DOHH2 (cell line): ENCODE results near the gene SEC14L2.
"Not testable (repeated sequence)": the region's sequence is repeated elsewhere in the genome, so short reads cannot be mapped to it uniquely, and the experiment has no call there.

ENCODE experiments used
- H3F3A ChIP-seq: fragments of 200-600 bp; sonication (generic), shearing (Covaris generic); 2 replicates; pipeline ENCODE4 v1.6.0; 2016; ENCODE audit warnings: antibody characterized with exemption, mild to moderate bottlenecking; ENCODE audit not compliant: control insufficient read depth, insufficient read depth
- H3K27ac ChIP-seq: fragments of 200-600 bp; sonication (generic); 2 replicates; pipeline ENCODE4 v1.5.1; 2014; ENCODE audit warnings: low read depth, mild to moderate bottlenecking, low read length, moderate library complexity
- H3K27me3 ChIP-seq: fragments of 200-600 bp; sonication (generic); 2 replicates; pipeline ENCODE4 v1.6.1; 2014; ENCODE audit warnings: mild to moderate bottlenecking, low read length, mixed read lengths; ENCODE audit not compliant: control insufficient read depth
- H3K36me3 ChIP-seq: fragments of 200-600 bp; sonication (generic); 2 replicates; pipeline ENCODE4 v1.6.1; 2014; ENCODE audit warnings: mild to moderate bottlenecking, low read length, moderate library complexity, mixed read lengths; ENCODE audit not compliant: control insufficient read depth
- H3K4me1 ChIP-seq: fragments of 200-600 bp; sonication (generic); 2 replicates; pipeline ENCODE4 v1.6.1; 2014; ENCODE audit warnings: mild to moderate bottlenecking, low read length, mixed read lengths; ENCODE audit not compliant: control insufficient read depth
- H3K4me2 ChIP-seq: fragments of 200-600 bp; sonication (generic); 2 replicates; pipeline ENCODE4 v1.6.0; 2014; ENCODE audit warnings: mild to moderate bottlenecking, low read length, moderate library complexity
- H3K4me3 ChIP-seq: fragments of 200-600 bp; sonication (generic); 2 replicates; pipeline ENCODE4 v1.5.1; 2014; ENCODE audit warnings: mild to moderate bottlenecking, low read length, mixed read lengths
- H3K79me2 ChIP-seq: fragments of 200-600 bp; sonication (generic); 2 replicates; pipeline ENCODE4 v1.6.1; 2014; ENCODE audit warnings: mild to moderate bottlenecking, low read length, mixed read lengths; ENCODE audit not compliant: control insufficient read depth
- H3K9me2 ChIP-seq: fragments of 200-600 bp; sonication (generic); replicated peaks from 2 replicates; pipeline ENCODE4 v1.6.1; 2014; ENCODE audit warnings: mild to moderate bottlenecking, low read length, mixed read lengths; ENCODE audit not compliant: control insufficient read depth
- H3K9me3 ChIP-seq: fragments of 200-600 bp; sonication (generic); 2 replicates; pipeline ENCODE4 v1.6.1; 2014; ENCODE audit warnings: antibody characterized with exemption, low read length, mixed read lengths; ENCODE audit not compliant: control insufficient read depth, insufficient read depth
- H4K20me1 ChIP-seq: fragments of 200-600 bp; sonication (generic); 2 replicates; pipeline ENCODE4 v1.6.0; 2014; ENCODE audit warnings: low read depth, mild to moderate bottlenecking, antibody characterized with exemption, low read length, moderate library complexity; ENCODE audit not compliant: control insufficient read depth, insufficient read depth
- CTCF ChIP-seq: fragments of 200-600 bp; sonication (generic); IDR thresholded peaks from one replicate; pipeline ENCODE4 v1.5.1; 2014; ENCODE audit warnings: antibody characterized with exemption, mild to moderate bottlenecking, low read depth, low read length; ENCODE audit not compliant: poor library complexity, severe bottlenecking
- EZH2phosphoT487 ChIP-seq: fragments of 200-600 bp; sonication (generic); IDR thresholded peaks from 2 replicates; pipeline ENCODE4 v1.6.1; 2017; ENCODE audit warnings: borderline replicate concordance, mild to moderate bottlenecking, antibody characterized with exemption, low read length, moderate library complexity, mixed read lengths

The SEC14L2 gene

GRCh38 chr22:30399718-30400117, 2.9 kb downstream of the SEC14L2 start:
- H3K9me2 ChIP-seq = no peaks in the 10 kb centered on the region
- no peaks in the 10 kb centered on the region for H3K79me2 ChIP-seq
- no peaks in the 10 kb centered on the region for H3K9me3 ChIP-seq
- no peaks in the 10 kb centered on the region for H3F3A ChIP-seq
- H3K27me3 ChIP-seq = peaks cover 29% of the 10 kb centered on the region
- no peaks in the 10 kb centered on the region for H4K20me1 ChIP-seq
- peaks cover 15% of the 10 kb centered on the region for H3K4me1 ChIP-seq
- TF ChIP-seq EZH2phosphoT487 (no peak), CTCF (no peak)
- H3K4me2 ChIP-seq = no peak overlapping the region
- H3K27ac ChIP-seq = no peak overlapping the region
- no peak overlapping the region for H3K4me3 ChIP-seq
- no peaks in the 10 kb centered on the region for H3K36me3 ChIP-seq

DNA sequence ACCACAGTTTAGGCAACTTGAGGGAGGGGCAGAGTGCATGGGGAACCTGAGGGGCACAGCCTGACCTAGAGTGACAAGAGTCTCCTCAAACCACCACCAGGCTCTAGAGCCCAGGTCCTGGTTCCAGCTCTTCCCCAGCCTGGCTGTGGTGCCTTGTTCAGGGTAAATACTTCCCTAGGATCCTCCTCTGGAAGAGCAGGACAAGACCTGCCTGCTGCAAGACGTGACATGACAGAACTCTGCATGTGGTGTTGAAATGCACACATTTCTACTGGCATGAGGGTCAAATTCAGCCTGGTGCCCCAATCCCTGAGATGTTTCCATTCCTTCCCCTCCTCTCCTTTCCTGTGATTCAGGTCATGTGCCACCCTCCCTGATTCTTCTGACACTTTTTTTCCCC, 3.3 kb downstream of the SEC14L2 start:
- H3K79me2 ChIP-seq = no peaks in the 10 kb centered on the region
- no peaks in the 10 kb centered on the region for H4K20me1 ChIP-seq
- H3K4me3 ChIP-seq = no peak overlapping the region
- H3K9me3 ChIP-seq = no peaks in the 10 kb centered on the region
- H3K36me3 ChIP-seq = no peaks in the 10 kb centered on the region
- no peak overlapping the region for H3K27ac ChIP-seq
- H3K4me1 ChIP-seq = peaks cover 15% of the 10 kb centered on the region
- TF ChIP-seq CTCF (no peak), EZH2phosphoT487 (no peak)
- no peaks in the 10 kb centered on the region for H3F3A ChIP-seq
- H3K27me3 ChIP-seq = peaks cover 29% of the 10 kb centered on the region
- H3K9me2 ChIP-seq = no peaks in the 10 kb centered on the region
- H3K4me2 ChIP-seq = no peak overlapping the region

DNA sequence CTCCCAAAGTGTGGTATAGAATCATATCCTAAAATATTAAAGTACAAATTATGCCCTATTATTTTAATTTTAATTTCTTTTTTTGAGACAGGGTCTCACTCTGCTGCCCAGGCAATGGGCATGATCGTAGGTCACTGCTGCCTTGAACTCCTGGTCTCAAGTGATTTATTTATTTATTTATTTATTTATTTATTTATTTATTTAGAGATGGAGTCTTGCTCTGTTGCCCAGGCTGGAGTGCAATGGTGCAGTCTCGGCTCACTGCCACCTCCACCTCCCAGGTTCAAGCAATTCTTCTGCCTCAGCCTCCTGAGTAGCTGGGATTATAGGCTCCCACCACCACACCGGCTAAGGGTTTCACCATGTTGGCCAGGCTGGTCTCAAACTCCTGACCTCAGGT, 4.2 kb downstream of the SEC14L2 start:
- not testable (repeated sequence) for H3K4me3 ChIP-seq, H3F3A ChIP-seq, H3K9me3 ChIP-seq, H3K79me2 ChIP-seq, H3K27ac ChIP-seq, H3K4me2 ChIP-seq, H3K36me3 ChIP-seq, H4K20me1 ChIP-seq, H3K9me2 ChIP-seq
- peaks cover 27% of the 10 kb centered on the region for H3K27me3 ChIP-seq
- H3K4me1 ChIP-seq = peaks cover 15% of the 10 kb centered on the region

GRCh38 chr22:30402028-30402765, 5.4 kb downstream of the SEC14L2 start:
- Histone ChIP-seq H3K9me3 (no peaks in the 10 kb centered on the region), H3K4me1 (peaks cover 6% of the 10 kb centered on the region), H3K4me3 (no peak overlapping the region), H3K9me2 (no peaks in the 10 kb centered on the region), H3K79me2 (no peaks in the 10 kb centered on the region), H3K4me2 (no peak overlapping the region), H3K36me3 (no peaks in the 10 kb centered on the region), H3F3A (no peaks in the 10 kb centered on the region), H3K27me3 (peaks cover 18% of the 10 kb centered on the region), H3K27ac (no peak overlapping the region), H4K20me1 (no peaks in the 10 kb centered on the region)
- TF ChIP-seq CTCF (no peak), EZH2phosphoT487 (no peak)

GRCh38 chr22:30402766-30403104, 5.9 kb downstream of the SEC14L2 start:
- not testable (repeated sequence) for H3K4me3 ChIP-seq, H3K4me2 ChIP-seq, H4K20me1 ChIP-seq, H3F3A ChIP-seq, H3K9me2 ChIP-seq, H3K36me3 ChIP-seq, H3K4me1 ChIP-seq, H3K79me2 ChIP-seq, H3K9me3 ChIP-seq, H3K27ac ChIP-seq
- peaks cover 13% of the 10 kb centered on the region for H3K27me3 ChIP-seq
